IMR-90 (cell line): ENCODE results near the gene TRAF7. TPM values are rescaled to one million over a fixed set of nuclear protein-coding genes. Genes with fewer than 3 reads are reported as not detected.

Source experiments
- ATAC-seq: fragments of 200-7000 bp; cut with Tn5 transposase; 2 replicates; pipeline ENCODE4 v1.9.1; 2020; ENCODE audit warnings: low read depth, mild to moderate bottlenecking, moderate library complexity
- BruUV-seq: library from RNA; stranded (reverse); fragments of 400-500 nt; replicated peaks from 2 replicates; lab custom pipeline; 2021; lab: Mats Ljungman, UMichigan
- CTCF ChIA-PET: fragments of 300-600 bp; formaldehyde crosslinking; extraction: SDS; loops from one replicate; lab custom pipeline; 2021; ENCODE audit warnings: antibody characterized with exemption; lab: Yijun Ruan, JAX
- POLR2A ChIA-PET: fragments of 300-600 bp; sonication (Branson Sonifier 250); formaldehyde crosslinking; loops from one replicate; lab custom pipeline; 2022; ENCODE audit warnings: antibody characterized with exemption; ENCODE audit not compliant: unreplicated experiment; lab: Charles Lee
- DNase-seq: peaks from one replicate; pipeline ENCODE4 v3.0.0; 2013
- H2AFZ ChIP-seq: replicated peaks from 2 replicates; pipeline ENCODE3; 2013; ENCODE audit warnings: low read length, mild to moderate bottlenecking; ENCODE audit not compliant: poor library complexity
- H2AK5ac ChIP-seq: 2 replicates; pipeline ENCODE4 v1.6.1; 2013; ENCODE audit warnings: low read depth, low read length, inconsistent platforms
- H2AK9ac ChIP-seq: replicated peaks from 2 replicates; pipeline ENCODE3; 2013; ENCODE audit warnings: mild to moderate bottlenecking, low read depth, low read length, moderate library complexity; ENCODE audit not compliant: poor library complexity
- H2BK120ac ChIP-seq: 2 replicates; pipeline ENCODE4 v1.6.1; 2013; ENCODE audit warnings: low read depth, low read length, inconsistent platforms
- H2BK15ac ChIP-seq: 3 replicates; pipeline ENCODE4 v1.6.1; 2013; ENCODE audit warnings: low read depth, low read length, inconsistent platforms
- H2BK20ac ChIP-seq: 2 replicates; pipeline ENCODE4 v1.6.1; 2013; ENCODE audit warnings: low read depth, mild to moderate bottlenecking, inconsistent platforms, low read length, moderate library complexity
- H2BK5ac ChIP-seq: 2 replicates; pipeline ENCODE4 v1.6.1; 2013; ENCODE audit warnings: mild to moderate bottlenecking, low read depth, low read length, inconsistent platforms; ENCODE audit not compliant: poor library complexity, severe bottlenecking
- H3K14ac ChIP-seq: replicated peaks from 2 replicates; pipeline ENCODE4 v1.6.1; 2013; ENCODE audit warnings: low read depth, low read length, inconsistent platforms
- H3K18ac ChIP-seq: 2 replicates; pipeline ENCODE4 v1.6.1; 2013; ENCODE audit warnings: low read depth, low read length, control low read depth
- H3K23ac ChIP-seq: 2 replicates; pipeline ENCODE4 v1.6.1; 2013; ENCODE audit warnings: low read depth, low read length, inconsistent platforms
- H3K27ac ChIP-seq: 2 replicates; pipeline ENCODE4 v1.5.1; 2013; ENCODE audit warnings: mild to moderate bottlenecking, control low read depth, low read length; ENCODE audit not compliant: insufficient read depth
- H3K27me3 ChIP-seq: 2 replicates; pipeline ENCODE4 v1.6.1; 2013; ENCODE audit warnings: low read length; ENCODE audit not compliant: control insufficient read depth, insufficient read depth
- H3K36me3 ChIP-seq: 2 replicates; pipeline ENCODE4 v1.6.1; 2013; ENCODE audit warnings: low read length, mixed read lengths; ENCODE audit not compliant: control insufficient read depth, insufficient read depth
- H3K4ac ChIP-seq: 2 replicates; pipeline ENCODE4 v1.6.1; 2013; ENCODE audit warnings: low read depth, low read length, inconsistent platforms
- H3K4me1 ChIP-seq: 2 replicates; pipeline ENCODE4 v1.6.1; 2013; ENCODE audit warnings: low read length, mixed read lengths; ENCODE audit not compliant: control insufficient read depth, insufficient read depth
- H3K4me2 ChIP-seq: 2 replicates; pipeline ENCODE4 v1.6.1; 2013; ENCODE audit warnings: low read depth, mild to moderate bottlenecking, control low read depth, low read length, moderate library complexity
- H3K4me3 ChIP-seq: 2 replicates; pipeline ENCODE4 v1.5.1; 2013; ENCODE audit warnings: low read depth, mild to moderate bottlenecking, control low read depth, low read length, moderate library complexity; ENCODE audit not compliant: insufficient read depth
- H3K56ac ChIP-seq: 2 replicates; pipeline ENCODE4 v1.6.1; 2013; ENCODE audit warnings: low read length, inconsistent platforms; ENCODE audit not compliant: insufficient read depth; ENCODE audit errors: extremely low read depth
- H3K79me1 ChIP-seq, 2 experiments: 2 replicates each; pipeline ENCODE4 v1.6.1; 2013; ENCODE audit warnings: low read length in 2 of 2, inconsistent platforms in 1 of 2, low read depth in 1 of 2
- H3K9ac ChIP-seq: 2 replicates; pipeline ENCODE4 v1.6.1; 2013; ENCODE audit warnings: low read depth, low read length, control low read depth
- H3K9me1 ChIP-seq: 2 replicates; pipeline ENCODE4 v1.6.1; 2013; ENCODE audit warnings: low read length, inconsistent platforms; ENCODE audit not compliant: insufficient read depth
- H3K9me3 ChIP-seq: 2 replicates; pipeline ENCODE4 v1.6.1; 2013; ENCODE audit warnings: low read length; ENCODE audit not compliant: control insufficient read depth, insufficient read depth
- H4K20me1 ChIP-seq: 2 replicates; pipeline ENCODE4 v1.6.1; 2013; ENCODE audit warnings: low read length, inconsistent platforms; ENCODE audit not compliant: insufficient read depth
- H4K5ac ChIP-seq: 2 replicates; pipeline ENCODE4 v1.6.1; 2013; ENCODE audit warnings: mild to moderate bottlenecking, low read depth, low read length, control low read depth
- H4K8ac ChIP-seq, 2 experiments: 2 replicates each; pipeline ENCODE4 v1.6.1; 2013; ENCODE audit warnings: low read depth in 2 of 2, low read length in 2 of 2, control low read depth in 1 of 2, inconsistent platforms in 1 of 2
- H4K91ac ChIP-seq: 2 replicates; pipeline ENCODE4 v1.6.1; 2013; ENCODE audit warnings: low read depth, low read length, inconsistent platforms; ENCODE audit not compliant: insufficient read depth
- BHLHE40 ChIP-seq: fragments of 150-350 bp; IDR thresholded peaks from 2 replicates; pipeline ENCODE4 v1.6.1; 2016; ENCODE audit warnings: mild to moderate bottlenecking, low read depth, low read length
- CEBPB ChIP-seq: IDR thresholded peaks from 2 replicates; pipeline ENCODE4 v1.6.1; 2012; ENCODE audit warnings: low read depth, low read length, improper control_type of control experiment
- CHD1 ChIP-seq: IDR thresholded peaks from 2 replicates; pipeline ENCODE4 v1.6.1; 2012; ENCODE audit warnings: low read depth, low read length, improper control_type of control experiment
- FOS ChIP-seq: fragments of 150-350 bp; IDR thresholded peaks from 2 replicates; pipeline ENCODE4 v1.6.1; 2016; ENCODE audit warnings: low read depth, low read length
- MAFK ChIP-seq: IDR thresholded peaks from 2 replicates; pipeline ENCODE4 v1.6.1; 2012; ENCODE audit warnings: low read depth, low read length, improper control_type of control experiment
- MAZ ChIP-seq: IDR thresholded peaks from 2 replicates; pipeline ENCODE4 v1.6.1; 2012; ENCODE audit warnings: low read depth, mild to moderate bottlenecking, low read length, improper control_type of control experiment, moderate library complexity, borderline replicate concordance
- MXI1 ChIP-seq: IDR thresholded peaks from 2 replicates; pipeline ENCODE4 v1.6.1; 2012; ENCODE audit warnings: low read depth, mild to moderate bottlenecking, low read length, moderate library complexity, borderline replicate concordance
- NFE2L2 ChIP-seq: fragments of 150-350 bp; IDR thresholded peaks from 2 replicates; pipeline ENCODE4 v1.6.1; 2016; ENCODE audit warnings: low read depth, mild to moderate bottlenecking, low read length
- POLR2A ChIP-seq: IDR thresholded peaks from 2 replicates; pipeline ENCODE4 v1.6.1; 2012; ENCODE audit warnings: mild to moderate bottlenecking, low read depth, low read length
- RAD21 ChIP-seq: IDR thresholded peaks from 2 replicates; pipeline ENCODE4 v1.6.1; 2012; ENCODE audit warnings: low read length, improper control_type of control experiment
- RCOR1 ChIP-seq: IDR thresholded peaks from 2 replicates; pipeline ENCODE4 v1.6.1; 2012; ENCODE audit warnings: mild to moderate bottlenecking, low read length, improper control_type of control experiment; ENCODE audit not compliant: insufficient replicate concordance
- RFX5 ChIP-seq: IDR thresholded peaks from 2 replicates; pipeline ENCODE4 v1.8.0; 2012; ENCODE audit warnings: low read depth, mild to moderate bottlenecking, low read length, moderate library complexity
- SMC3 ChIP-seq: fragments of 150-350 bp; IDR thresholded peaks from 2 replicates; pipeline ENCODE4 v1.6.1; 2016; ENCODE audit warnings: low read depth, mild to moderate bottlenecking, antibody characterized with exemption, low read length, moderate library complexity
- WGBS, 2 experiments: methylation state at CpG; one replicate each; pipeline versions ENCODE4 v1.1.5 to v1.1.7; 2013; ENCODE audit warnings: missing lambda C conversion rate in 2 of 2; ENCODE audit not compliant: insufficient read length in 1 of 2; ENCODE audit errors: extremely low coverage in 2 of 2; 5-methylcytosine and 5-hydroxymethylcytosine counted together
- dilution Hi-C: fragments of 300-500 bp; cut with HindIII; formaldehyde crosslinking; loops from one replicate; pipeline ENCODE4 v1.14.3; 2018; ENCODE audit warnings: low sequenced_read_pairs; ENCODE audit not compliant: unreplicated experiment
- in situ Hi-C: fragments of 300-500 bp; cut with MboI; formaldehyde crosslinking; loops from 3 replicates; pipeline ENCODE4 v1.14.3; 2019; ENCODE audit warnings: low sequenced_read_pairs, inconsistent platforms, mixed read lengths
- intact Hi-C: fragments of 100-400 bp; cut with micrococcal nuclease; formaldehyde crosslinking; loops from 2 replicates; pipeline ENCODE4 v1.10.0; 2022
- polyA plus RNA-seq, 3 experiments: library from polyadenylated mRNA; depleted of rRNA; stranded (reverse); fragments of >200 nt; gene quantifications; 2 replicates each; pipeline ENCODE4 v1.2.3, GENCODE V29; 2012; ENCODE audit warnings: low replicate concordance in 1 of 3
- total RNA-seq: library from RNA; depleted of rRNA; stranded (reverse); fragments of >200 nt; gene quantifications from 2 replicates; pipeline ENCODE4 v1.2.3, GENCODE V29; 2012
- TF ChIP-seq, protein P1 (sequence below): conservative IDR thresholded peaks from 2 replicates; pipeline ENCODE4 v1.5.1; 2012; ENCODE audit warnings: mild to moderate bottlenecking, low read depth, low read length, improper control_type of control experiment
- TF ChIP-seq, protein P2 (sequence below): fragments of 150-350 bp; IDR thresholded peaks from 2 replicates; pipeline ENCODE4 v1.6.1; 2017; ENCODE audit warnings: mild to moderate bottlenecking, antibody characterized with exemption, low read length, low read depth
- TF ChIP-seq, protein P3 (sequence below): fragments of 150-350 bp; IDR thresholded peaks from 2 replicates; pipeline ENCODE4 v1.6.1; 2016; ENCODE audit warnings: low read depth, mild to moderate bottlenecking, low read length, moderate library complexity, borderline replicate concordance

TRAF7 gene
- total and polyA plus RNA-seq, 2 of the 4 experiments (the other 2 are of a cell fraction): 29.6 to 52.6 TPM

DNA sequence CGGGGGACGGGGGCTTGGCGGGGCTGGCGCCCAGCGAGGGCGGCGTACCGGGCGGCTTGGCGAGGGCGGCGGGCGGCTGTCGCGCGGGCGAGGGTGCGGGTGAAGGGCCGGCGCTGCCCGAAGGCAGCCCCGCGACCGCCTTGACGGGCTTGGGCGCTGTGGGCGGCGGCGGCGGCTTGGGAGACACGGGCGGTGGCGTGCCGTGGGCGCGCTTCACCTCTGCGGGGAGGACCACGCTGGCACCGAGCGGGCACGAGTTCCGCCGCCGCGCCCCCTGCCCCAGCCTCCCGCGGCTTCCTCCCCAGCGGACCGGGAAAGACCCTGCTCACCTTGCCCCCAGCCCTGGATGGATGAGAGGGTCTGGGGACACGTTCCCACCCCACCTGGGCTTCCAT lies 23.5 kb downstream of the TRAF7 start:
- Histone ChIP-seq H3K9ac (no peak overlapping the region), H3K9me1 (no peaks in the 10 kb centered on the region), H3K4ac (no peak overlapping the region), H3K36me3 (peaks cover 36% of the 10 kb centered on the region), H3K14ac (no peak overlapping the region), H3K18ac (no peak overlapping the region), H3K4me3 (no peak overlapping the region), H3K4me2 (no peak overlapping the region), H2BK5ac (no peak overlapping the region), H2AK5ac (no peak overlapping the region), H3K27ac (no peak overlapping the region), H3K79me1 (no peaks in the 10 kb centered on the region), H3K9me3 (no peaks in the 10 kb centered on the region), H3K56ac (no peak overlapping the region), H3K23ac (no peak overlapping the region), H2BK120ac (no peak overlapping the region), H4K20me1 (peaks cover 7% of the 10 kb centered on the region; the same call in 1 of the 2 replicates), H2AFZ (no peak overlapping the region), H2BK15ac (no peak overlapping the region), H4K8ac (no peak overlapping the region), H2BK20ac (no peak overlapping the region), H4K91ac (no peak overlapping the region), H3K27me3 (no peaks in the 10 kb centered on the region), H4K5ac (no peak overlapping the region), H3K4me1 (no peaks in the 10 kb centered on the region), H2AK9ac (no peak overlapping the region)
- BruUV-seq: no TSS peak
- TF ChIP-seq, protein P1, sequence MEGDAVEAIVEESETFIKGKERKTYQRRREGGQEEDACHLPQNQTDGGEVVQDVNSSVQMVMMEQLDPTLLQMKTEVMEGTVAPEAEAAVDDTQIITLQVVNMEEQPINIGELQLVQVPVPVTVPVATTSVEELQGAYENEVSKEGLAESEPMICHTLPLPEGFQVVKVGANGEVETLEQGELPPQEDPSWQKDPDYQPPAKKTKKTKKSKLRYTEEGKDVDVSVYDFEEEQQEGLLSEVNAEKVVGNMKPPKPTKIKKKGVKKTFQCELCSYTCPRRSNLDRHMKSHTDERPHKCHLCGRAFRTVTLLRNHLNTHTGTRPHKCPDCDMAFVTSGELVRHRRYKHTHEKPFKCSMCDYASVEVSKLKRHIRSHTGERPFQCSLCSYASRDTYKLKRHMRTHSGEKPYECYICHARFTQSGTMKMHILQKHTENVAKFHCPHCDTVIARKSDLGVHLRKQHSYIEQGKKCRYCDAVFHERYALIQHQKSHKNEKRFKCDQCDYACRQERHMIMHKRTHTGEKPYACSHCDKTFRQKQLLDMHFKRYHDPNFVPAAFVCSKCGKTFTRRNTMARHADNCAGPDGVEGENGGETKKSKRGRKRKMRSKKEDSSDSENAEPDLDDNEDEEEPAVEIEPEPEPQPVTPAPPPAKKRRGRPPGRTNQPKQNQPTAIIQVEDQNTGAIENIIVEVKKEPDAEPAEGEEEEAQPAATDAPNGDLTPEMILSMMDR: no peak
- TF ChIP-seq MAZ: no peak
- TF ChIP-seq CEBPB: no peak
- no peak for TF ChIP-seq RFX5
- TF ChIP-seq, protein P2, sequence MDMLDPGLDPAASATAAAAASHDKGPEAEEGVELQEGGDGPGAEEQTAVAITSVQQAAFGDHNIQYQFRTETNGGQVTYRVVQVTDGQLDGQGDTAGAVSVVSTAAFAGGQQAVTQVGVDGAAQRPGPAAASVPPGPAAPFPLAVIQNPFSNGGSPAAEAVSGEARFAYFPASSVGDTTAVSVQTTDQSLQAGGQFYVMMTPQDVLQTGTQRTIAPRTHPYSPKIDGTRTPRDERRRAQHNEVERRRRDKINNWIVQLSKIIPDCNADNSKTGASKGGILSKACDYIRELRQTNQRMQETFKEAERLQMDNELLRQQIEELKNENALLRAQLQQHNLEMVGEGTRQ: no peak
- no peak for TF ChIP-seq NFE2L2
- no peak for TF ChIP-seq RCOR1
- TF ChIP-seq, protein P3, sequence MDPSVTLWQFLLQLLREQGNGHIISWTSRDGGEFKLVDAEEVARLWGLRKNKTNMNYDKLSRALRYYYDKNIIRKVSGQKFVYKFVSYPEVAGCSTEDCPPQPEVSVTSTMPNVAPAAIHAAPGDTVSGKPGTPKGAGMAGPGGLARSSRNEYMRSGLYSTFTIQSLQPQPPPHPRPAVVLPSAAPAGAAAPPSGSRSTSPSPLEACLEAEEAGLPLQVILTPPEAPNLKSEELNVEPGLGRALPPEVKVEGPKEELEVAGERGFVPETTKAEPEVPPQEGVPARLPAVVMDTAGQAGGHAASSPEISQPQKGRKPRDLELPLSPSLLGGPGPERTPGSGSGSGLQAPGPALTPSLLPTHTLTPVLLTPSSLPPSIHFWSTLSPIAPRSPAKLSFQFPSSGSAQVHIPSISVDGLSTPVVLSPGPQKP: no peak
- no peak for TF ChIP-seq RAD21
- no peak for TF ChIP-seq CHD1
- TF ChIP-seq POLR2A: no peak
- TF ChIP-seq BHLHE40: no peak
- TF ChIP-seq SMC3: no peak
- TF ChIP-seq FOS: no peak
- TF ChIP-seq MXI1: no peak
- TF ChIP-seq MAFK: no peak
- in situ Hi-C loops (no loop called here), intact Hi-C loops (no loop called here), dilution Hi-C loops (no loop called here)
- no peak; the same call in 1 of the 2 replicates for ATAC-seq
- ChIA-PET POLR2A (no interaction called here), CTCF (no interaction called here)
- DNase-seq: no peak
- 36% methylated on average over 30 of the region's 50 CpGs; no CpG with 5 or more reads in 1 of the 2 experiments for WGBS, 2 experiments
